NOMO-1 (cell line): Measurements from ENCODE around the gene COPE.
"Not testable (repeated sequence)": the region's sequence is repeated elsewhere in the genome, so short reads cannot be mapped to it uniquely, and the experiment has no call there.

ENCODE experiments used
- DNase-seq, 2 experiments: peaks; one replicate each; lab custom pipeline; 2025; ENCODE audit not compliant: unreplicated experiment in 2 of 2; lab: John Stamatoyannopoulos, UW

COPE gene

GRCh38 chr19:18919086-18919899 is at the start of gene COPE, which contains the start of gene DDX49:
Gene COPE, minus strand, starts transcription at chr19:18919387. Its CDS starts 39 bp downstream, at chr19:18919348.
Gene DDX49, plus strand, starts transcription at chr19:18919715. Its CDS starts 27 bp downstream, at chr19:18919742.
- peak; percentile 97 to 99 for DNase-seq

- DNase-seq: peak; percentile 73 to 85
Measured at GRCh38 chr19:18967358-18968146, 48.4 kb upstream of the COPE start.

GRCh38 chr19:18966307-18966706 is 47.1 kb upstream of the COPE start:
- DNase-seq: peak; percentile 49 to 61

GRCh38 chr19:18964121-18964520 is 44.9 kb upstream of the COPE start:
- DNase-seq: no peak

GRCh38 chr19:18961767-18962620 is 42.8 kb upstream of the COPE start:
- DNase-seq: no peak

GRCh38 chr19:18960370-18960769 is 41.2 kb upstream of the COPE start:
- no peak for DNase-seq

GRCh38 chr19:18955042-18955441 is 35.9 kb upstream of the COPE start:
- DNase-seq: no peak

- DNase-seq: no peak
Measured at GRCh38 chr19:18954094-18954493, 34.9 kb upstream of the COPE start.

GRCh38 chr19:18952364-18953003 is 33.3 kb upstream of the COPE start:
- DNase-seq: not testable (repeated sequence)

- no peak for DNase-seq
Measured at GRCh38 chr19:18951721-18952281, 32.6 kb upstream of the COPE start.

- no peak for DNase-seq
Measured at GRCh38 chr19:18949858-18950257, 30.7 kb upstream of the COPE start.

- DNase-seq: no peak
Measured at GRCh38 chr19:18948976-18949356, 29.8 kb upstream of the COPE start.

- DNase-seq: no peak
Measured at GRCh38 chr19:18948075-18948975, 29.1 kb upstream of the COPE start.

- DNase-seq: no peak
Measured at GRCh38 chr19:18946918-18947317, 27.7 kb upstream of the COPE start.

GRCh38 chr19:18946335-18946734 is 27.1 kb upstream of the COPE start:
- no peak for DNase-seq

GRCh38 chr19:18945297-18945696 is 26.1 kb upstream of the COPE start:
- DNase-seq: no peak

- no peak for DNase-seq
Measured at GRCh38 chr19:18943465-18943864, 24.3 kb upstream of the COPE start.

- no peak for DNase-seq
Measured at GRCh38 chr19:18942692-18943091, 23.5 kb upstream of the COPE start.
